MM.1S (cell line): Measurements from ENCODE around the gene CARD8.

Experiments used
- CTCF ChIP-seq: fragments of 300-600 bp; sonication (generic); IDR thresholded peaks from 2 replicates; pipeline ENCODE4 v1.5.1; 2016; ENCODE audit warnings: antibody characterized with exemption, low read length, mixed read lengths
- EZH2 ChIP-seq: fragments of 300-600 bp; sonication (generic); optimal IDR thresholded peaks from 2 replicates; pipeline ENCODE3; 2017; ENCODE audit warnings: low read depth, mild to moderate bottlenecking, antibody characterized with exemption, low read length, mixed read lengths
- EZH2phosphoT487 ChIP-seq: fragments of 300-600 bp; sonication (generic); IDR thresholded peaks from 2 replicates; pipeline ENCODE4 v1.6.1; 2018; ENCODE audit warnings: antibody characterized with exemption, low read length

- no peak for TF ChIP-seq CTCF
- TF ChIP-seq EZH2: no peak
- TF ChIP-seq EZH2phosphoT487: no peak
These were observed 5.3 kb downstream of the CARD8 start for GRCh38 chr19:48250290-48251025.
